GM12892 (cell line): ENCODE results near the gene APPBP2.

ENCODE experiments used
- POLR2A ChIP-seq: IDR thresholded peaks from 2 replicates; pipeline ENCODE4 v1.6.1; 2011; ENCODE audit warnings: low read depth, low read length, control low read depth
- POLR2AphosphoS5 ChIP-seq: IDR thresholded peaks from 2 replicates; pipeline ENCODE4 v1.6.1; 2011; ENCODE audit warnings: low read depth, low read length, control low read depth
- TAF1 ChIP-seq: IDR thresholded peaks from 2 replicates; pipeline ENCODE4 v1.6.1; 2011; ENCODE audit warnings: low read depth, mild to moderate bottlenecking, control low read depth, low read length, borderline replicate concordance

GRCh38 chr17:60545465-60546191, 19.6 kb upstream of the APPBP2 start:
- TF ChIP-seq POLR2A (no peak), TAF1 (no peak), POLR2AphosphoS5 (no peak)
